ENCODE data around the gene ELL.
A peak's percentile ranks its signal among the peaks of the same experiment; 100 is the strongest.

DNA sequence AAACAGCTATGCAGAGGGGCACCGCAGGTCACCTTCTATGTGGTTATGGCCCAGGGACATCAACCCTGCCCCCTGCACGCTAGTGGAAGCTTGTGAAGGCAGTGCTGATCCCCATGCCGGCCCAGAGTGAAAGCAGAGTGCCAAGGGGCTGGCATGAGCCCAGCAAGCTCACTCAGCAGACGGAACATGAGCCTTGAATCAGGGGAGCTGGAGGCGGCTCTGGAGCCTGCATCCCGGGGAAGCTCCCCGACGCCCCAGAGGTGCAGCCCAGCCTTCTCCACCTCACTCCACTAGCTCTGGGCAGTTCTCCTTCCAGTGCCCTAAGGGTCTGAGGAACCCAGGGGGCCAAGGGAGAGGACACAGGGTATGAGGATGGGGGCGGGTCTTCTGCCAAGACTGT lies 64.9 kb downstream of the ELL start:
- TF ChIP-seq, protein P1, sequence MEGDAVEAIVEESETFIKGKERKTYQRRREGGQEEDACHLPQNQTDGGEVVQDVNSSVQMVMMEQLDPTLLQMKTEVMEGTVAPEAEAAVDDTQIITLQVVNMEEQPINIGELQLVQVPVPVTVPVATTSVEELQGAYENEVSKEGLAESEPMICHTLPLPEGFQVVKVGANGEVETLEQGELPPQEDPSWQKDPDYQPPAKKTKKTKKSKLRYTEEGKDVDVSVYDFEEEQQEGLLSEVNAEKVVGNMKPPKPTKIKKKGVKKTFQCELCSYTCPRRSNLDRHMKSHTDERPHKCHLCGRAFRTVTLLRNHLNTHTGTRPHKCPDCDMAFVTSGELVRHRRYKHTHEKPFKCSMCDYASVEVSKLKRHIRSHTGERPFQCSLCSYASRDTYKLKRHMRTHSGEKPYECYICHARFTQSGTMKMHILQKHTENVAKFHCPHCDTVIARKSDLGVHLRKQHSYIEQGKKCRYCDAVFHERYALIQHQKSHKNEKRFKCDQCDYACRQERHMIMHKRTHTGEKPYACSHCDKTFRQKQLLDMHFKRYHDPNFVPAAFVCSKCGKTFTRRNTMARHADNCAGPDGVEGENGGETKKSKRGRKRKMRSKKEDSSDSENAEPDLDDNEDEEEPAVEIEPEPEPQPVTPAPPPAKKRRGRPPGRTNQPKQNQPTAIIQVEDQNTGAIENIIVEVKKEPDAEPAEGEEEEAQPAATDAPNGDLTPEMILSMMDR (IDR thresholded peaks at IDR 0.05), result no peak
- TF ChIP-seq EP300 (IDR thresholded peaks at IDR 0.05) (no peak), POLR2AphosphoS5 (IDR thresholded peaks at IDR 0.05) (peak in 1 of 4 donors; percentile 28)

All from sigmoid colon (tissue), 4 donors.